K562 (cell line): Measurements from ENCODE around the gene ABLIM2. TPM values are rescaled to one million over a fixed set of nuclear protein-coding genes. Genes with fewer than 3 reads are reported as not detected.

Source experiments
- BRF2 ChIP-seq: IDR thresholded peaks from 3 replicates; pipeline ENCODE4 v1.6.1; 2011; ENCODE audit warnings: borderline replicate concordance, mild to moderate bottlenecking; ENCODE audit not compliant: insufficient read length, insufficient read depth
- E2F1 ChIP-seq: sonication (generic); formaldehyde crosslinking; IDR thresholded peaks from 2 replicates; pipeline ENCODE4 v1.8.1; 2023; ENCODE audit warnings: mild to moderate bottlenecking, missing genetic modification reagents, moderate library complexity
- FOXA1 ChIP-seq: fragments of 450-650 bp; IDR thresholded peaks from 2 replicates; pipeline ENCODE4 v1.6.1; 2016; ENCODE audit warnings: mild to moderate bottlenecking, borderline replicate concordance
- FOXO4 ChIP-seq: fragments of 450-650 bp; formaldehyde crosslinking; IDR thresholded peaks from 2 replicates; pipeline ENCODE4 v1.4.0; 2020; ENCODE audit warnings: mild to moderate bottlenecking, moderate library complexity
- HNRNPLL ChIP-seq: fragments of 200-400 bp; formaldehyde crosslinking; IDR thresholded peaks from 2 replicates; pipeline ENCODE4 v1.6.1; 2017; ENCODE audit warnings: low read length, low read depth, mild to moderate bottlenecking; ENCODE audit not compliant: poor library complexity, severe bottlenecking
- MYBL2 ChIP-seq, 2 experiments: fragments of 450-650 bp in 1 of 2; sonication (generic) in 1 of 2; formaldehyde crosslinking in 1 of 2; IDR thresholded peaks; 2 replicates each; pipeline versions ENCODE4 v1.6.1 to v1.8.1; 2017 to 2022; ENCODE audit warnings: borderline replicate concordance in 1 of 2, inconsistent platforms in 1 of 2, low read depth in 1 of 2, mild to moderate bottlenecking in 1 of 2, missing genetic modification reagents in 1 of 2, moderate library complexity in 1 of 2
- NR0B1 ChIP-seq: fragments of 450-650 bp; IDR thresholded peaks from one replicate; pipeline ENCODE4 v1.6.1; 2018; ENCODE audit warnings: mild to moderate bottlenecking, moderate library complexity; ENCODE audit not compliant: partially characterized antibody
- NR2C2 ChIP-seq, 2 experiments: fragments of 200-800 bp in 1 of 2; sonication (Bioruptor generic) in 1 of 2; sonication (generic) in 1 of 2; formaldehyde crosslinking in 1 of 2; IDR thresholded peaks; 2 replicates each; pipeline versions ENCODE4 v1.6.1 to v1.8.0; 2016 to 2022; ENCODE audit warnings: mild to moderate bottlenecking in 1 of 2, missing compliant biosample characterization in 1 of 2, missing genetic modification characterization in 1 of 2, missing genetic modification reagents in 1 of 2
- SMARCB1 ChIP-seq: IDR thresholded peaks from 2 replicates; pipeline ENCODE4 v1.6.1; 2011; ENCODE audit warnings: improper control_type of control experiment, low read depth; ENCODE audit not compliant: insufficient read length
- SRSF1 ChIP-seq: fragments of 200-400 bp; formaldehyde crosslinking; IDR thresholded peaks from 2 replicates; pipeline ENCODE4 v1.6.1; 2017; ENCODE audit warnings: mild to moderate bottlenecking, low read depth, low read length, moderate library complexity
- STAT5A ChIP-seq: IDR thresholded peaks from 2 replicates; pipeline ENCODE4 v1.6.1; 2012; ENCODE audit warnings: low read length, inconsistent platforms, borderline replicate concordance
- STAT5B ChIP-seq: fragments of 250-450 bp; sonication (Bioruptor Pico); IDR thresholded peaks from 2 replicates; pipeline ENCODE4 v1.8.0; 2021; ENCODE audit warnings: mild to moderate bottlenecking, inconsistent platforms
- THAP12 ChIP-seq: fragments of 250-450 bp; sonication (Bioruptor Pico); IDR thresholded peaks from 2 replicates; pipeline ENCODE4 v1.9.0; 2021; ENCODE audit warnings: mild to moderate bottlenecking, inconsistent platforms
- ZC3H11A ChIP-seq: IDR thresholded peaks from 2 replicates; pipeline ENCODE4 v1.6.1; 2012; ENCODE audit warnings: low read depth, low read length, improper control_type of control experiment
- ZNF696 ChIP-seq: fragments of 250-450 bp; sonication (Bioruptor Pico); conservative IDR thresholded peaks from 2 replicates; pipeline ENCODE4 v1.4.0; 2020; ENCODE audit warnings: mild to moderate bottlenecking, moderate library complexity
- polyA plus RNA-seq, 8 experiments: library from polyadenylated mRNA; depleted of rRNA in 4 of 8; stranded (reverse) in 5 of 8; unstranded in 3 of 8; fragments of >200 nt; fragmentation: Nextera tagmentation in 2 of 8; fragmentation: Illumina TruSeq in 1 of 8; extraction: Ambion mirVana in 2 of 8; extraction: Trizol in 1 of 8; gene quantifications; 2 replicates each; pipeline versions ENCODE4 v1.2.1 to v1.2.3, GENCODE V29; 2011 to 2014; ENCODE audit warnings: inconsistent platforms in 1 of 8, missing spikeins in 1 of 8
- total RNA-seq, 7 experiments: library from RNA; depleted of rRNA in 6 of 7; stranded (reverse); fragments of >200 nt in 6 of 7; fragmentation: Illumina TruSeq in 2 of 7; extraction: Trizol in 2 of 7; gene quantifications; 2 replicates each; pipeline versions ENCODE4 v1.2.1 to v1.2.3, GENCODE V29; 2011 to 2021; ENCODE audit warnings: low replicate concordance in 1 of 7

ABLIM2 gene
- total and polyA plus RNA-seq, 9 of the 15 experiments (the other 6 are each of a cell fraction or from before 2014, with no cell fraction given), result not detected

- no peak for TF ChIP-seq ZC3H11A
- no peak for TF ChIP-seq STAT5A
- no peak for TF ChIP-seq FOXA1
- TF ChIP-seq SMARCB1, result no peak
- no peak for TF ChIP-seq THAP12 (CRISPR knock-in tag)
- no peak for TF ChIP-seq NR0B1
- TF ChIP-seq STAT5B (CRISPR knock-in tag), result no peak
- no peak for TF ChIP-seq ZNF696 (CRISPR knock-in tag)
- TF ChIP-seq E2F1 (CRISPR knock-in tag), result no peak
- TF ChIP-seq BRF2, result no peak
- TF ChIP-seq SRSF1, result no peak
- no peak for TF ChIP-seq NR2C2 (CRISPR knock-in tag; IDR thresholded peaks at IDR 0.05)
- TF ChIP-seq NR2C2 (tag; IDR thresholded peaks at IDR 0.05), result peak; percentile 53; the same call in 1 of the 2 replicates
- no peak for TF ChIP-seq HNRNPLL
- TF ChIP-seq FOXO4, result no peak
- no peak for TF ChIP-seq MYBL2 (IDR thresholded peaks at IDR 0.05; ENCODE audit: low read depth)
- TF ChIP-seq MYBL2 (CRISPR knock-in tag; IDR thresholded peaks at IDR 0.05; ENCODE audit: borderline replicate concordance), result no peak
These were observed 32.6 kb upstream of the ABLIM2 start (continued) for GRCh38 chr4:8191136-8191747.
